ENCODE measurements around the gene SEMA3D.

The SEMA3D gene

GRCh38 chr7:85115862-85116261 lies 71.0 kb downstream of the SEMA3D start:
- no peak overlapping the region for H3K4me3 ChIP-seq (ENCODE audit: low read depth, low read length)
- no peak for TF ChIP-seq CTCF (IDR thresholded peaks at IDR 0.05; ENCODE audit: borderline replicate concordance, insufficient read depth, low read depth, low read length)

DNA sequence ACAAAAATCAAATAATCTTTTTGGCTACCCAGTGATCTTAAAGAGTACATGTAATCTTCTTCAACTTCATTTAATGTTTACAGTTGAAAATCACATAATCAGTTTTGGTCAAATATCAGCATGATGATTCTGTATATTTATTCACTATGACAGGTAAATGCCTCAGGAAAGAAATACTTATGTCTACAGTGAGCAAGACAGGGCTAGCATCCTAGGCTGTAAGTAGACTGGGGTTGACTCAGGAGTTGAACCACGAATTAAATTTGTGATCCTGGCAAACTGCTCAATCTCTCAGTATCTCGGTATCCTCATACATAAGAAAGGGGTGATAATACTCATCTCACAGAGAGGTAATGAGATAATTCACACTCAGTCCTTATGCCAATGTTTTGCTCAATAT lies 71.8 kb downstream of the SEMA3D start:
- TF ChIP-seq CTCF (IDR thresholded peaks at IDR 0.05; ENCODE audit: borderline replicate concordance, insufficient read depth, low read depth, low read length), result no peak
- H3K4me3 ChIP-seq (ENCODE audit: low read depth, low read length), result no peak overlapping the region

DNA sequence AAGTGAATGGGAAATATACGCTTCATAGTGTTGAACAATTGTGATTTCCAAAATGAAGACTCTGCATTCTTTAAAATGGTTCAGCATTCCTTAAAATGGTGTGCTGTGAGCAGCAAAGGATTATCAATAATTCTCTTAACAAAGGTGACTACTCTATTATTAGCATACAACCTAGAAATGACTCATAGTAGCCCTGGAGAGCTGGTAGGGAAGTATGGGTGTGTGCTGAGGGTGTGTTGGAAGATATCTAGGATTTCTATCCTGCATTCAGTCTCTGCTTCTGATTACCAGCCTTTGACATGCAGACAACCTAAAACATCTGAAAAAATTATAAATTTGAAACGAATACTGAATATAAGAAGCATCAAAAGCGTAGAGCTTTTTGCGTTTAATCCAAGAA lies 72.5 kb downstream of the SEMA3D start:
- no peak for TF ChIP-seq CTCF (IDR thresholded peaks at IDR 0.05; ENCODE audit: borderline replicate concordance, insufficient read depth, low read depth, low read length)

DNA sequence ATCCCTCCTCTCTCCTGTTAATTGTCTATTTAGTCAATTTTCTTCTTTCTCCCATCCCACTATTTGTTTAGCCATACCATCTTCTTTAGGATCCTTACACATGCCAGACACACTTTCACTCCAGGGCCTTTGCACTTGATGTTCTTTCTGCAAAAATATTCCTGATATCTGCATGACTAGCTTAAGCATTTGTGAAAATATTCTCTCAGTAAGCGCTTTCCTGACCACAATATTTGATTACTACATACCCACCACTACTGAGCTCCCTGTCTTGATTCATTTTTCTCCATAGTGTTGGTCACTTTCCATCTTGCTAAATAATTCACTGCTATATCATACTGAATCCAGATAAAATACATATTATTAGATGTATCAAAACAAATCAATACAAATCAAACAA lies 75.1 kb downstream of the SEMA3D start:
- no peak overlapping the region for H3K4me3 ChIP-seq (ENCODE audit: low read depth, low read length)
- TF ChIP-seq CTCF (IDR thresholded peaks at IDR 0.05; ENCODE audit: borderline replicate concordance, insufficient read depth, low read depth, low read length), result no peak

More for the DNA sequence above, 72.5 kb downstream of the SEMA3D start:
- H3K4me3 ChIP-seq (ENCODE audit: low read depth, low read length), result no peak overlapping the region

- no peak for TF ChIP-seq CTCF (IDR thresholded peaks at IDR 0.05; ENCODE audit: borderline replicate concordance, insufficient read depth, low read depth, low read length)
- no peak overlapping the region for H3K4me3 ChIP-seq (ENCODE audit: low read depth, low read length)
Measured at GRCh38 chr7:85106719-85107118, 80.1 kb downstream of the SEMA3D start.

GRCh38 chr7:85104432-85105205 lies 82.2 kb downstream of the SEMA3D start:
- H3K4me3 ChIP-seq (ENCODE audit: low read depth, low read length), result no peak overlapping the region
- no peak for TF ChIP-seq CTCF (IDR thresholded peaks at IDR 0.05; ENCODE audit: borderline replicate concordance, insufficient read depth, low read depth, low read length)

- no peak overlapping the region for H3K4me3 ChIP-seq (ENCODE audit: low read depth, low read length)
- no peak for TF ChIP-seq CTCF (IDR thresholded peaks at IDR 0.05; ENCODE audit: borderline replicate concordance, insufficient read depth, low read depth, low read length)
Measured at GRCh38 chr7:85103962-85104361, 82.9 kb downstream of the SEMA3D start.

All from GM12875 (cell line).